Retinal pigment epithelial cell (primary cell): ENCODE data around the gene GATC.

Source experiments
- DNase-seq: peaks from one replicate; pipeline ENCODE4 v3.0.0-alpha.2; 2010; ENCODE audit warnings: low read depth
- H3K4me3 ChIP-seq: 2 replicates; pipeline ENCODE4 v1.5.1; 2011; ENCODE audit warnings: mild to moderate bottlenecking, low read length, control low read depth, moderate library complexity
- CTCF ChIP-seq: conservative IDR thresholded peaks from 2 replicates; pipeline ENCODE4 v1.5.1; 2011; ENCODE audit warnings: low read depth, low read length, control low read depth, inconsistent platforms

The GATC gene

GRCh38 chr12:120504587-120504986 is 58.3 kb downstream of the GATC start:
- TF ChIP-seq CTCF, result no peak
- no peak for DNase-seq
- H3K4me3 ChIP-seq, result no peak overlapping the region

- DNase-seq, result no peak
- no peak overlapping the region for H3K4me3 ChIP-seq
- no peak for TF ChIP-seq CTCF
These were observed 62.3 kb downstream of the GATC start for GRCh38 chr12:120508537-120508936.
